Endothelial cell (in vitro differentiated cells): ENCODE measurements around the gene DMPK. TPM values are rescaled to one million over a fixed set of nuclear protein-coding genes. Genes with fewer than 3 reads are reported as not detected.
A peak's percentile ranks its signal among the peaks of the same experiment; 100 is the strongest.

Source experiments
- DNase-seq: peaks from one replicate; pipeline ENCODE4 v3.0.0; 2021; ENCODE audit warnings: low spot score
- H3K27ac Mint-ChIP-seq: one replicate; pipeline ENCODE4 v1.8.0; 2021; ENCODE audit warnings: mixed read lengths, inconsistent platforms; ENCODE audit not compliant: unreplicated experiment
- H3K27me3 Mint-ChIP-seq: one replicate; pipeline ENCODE4 v1.8.0; 2021; ENCODE audit warnings: mild to moderate bottlenecking, moderate library complexity, mixed read lengths, inconsistent platforms; ENCODE audit not compliant: unreplicated experiment
- H3K36me3 Mint-ChIP-seq: one replicate; pipeline ENCODE4 v1.8.0; 2021; ENCODE audit warnings: mild to moderate bottlenecking, low read depth, mixed read lengths, inconsistent platforms; ENCODE audit not compliant: unreplicated experiment
- H3K4me1 Mint-ChIP-seq: one replicate; pipeline ENCODE4 v1.8.0; 2021; ENCODE audit warnings: mild to moderate bottlenecking, mixed read lengths, inconsistent platforms; ENCODE audit not compliant: unreplicated experiment
- H3K4me3 Mint-ChIP-seq: one replicate; pipeline ENCODE4 v1.8.0; 2021; ENCODE audit warnings: mild to moderate bottlenecking, mixed read lengths, inconsistent platforms; ENCODE audit not compliant: unreplicated experiment
- H3K9me3 Mint-ChIP-seq: one replicate; pipeline ENCODE4 v1.8.0; 2021; ENCODE audit warnings: mixed read lengths, inconsistent platforms; ENCODE audit not compliant: unreplicated experiment
- total RNA-seq: library from RNA; stranded (reverse); fragmentation: NEBNext Ultra II Directional; extraction: Animal tissue kit (Norgen Biotek cat#: 25700); gene quantifications from one replicate; pipeline ENCODE4 v1.2.1, GENCODE V29; 2021; ENCODE audit not compliant: unreplicated experiment
- TF ChIP-seq, protein P1 (sequence below): fragments of 200-600 bp; sonication (generic); IDR thresholded peaks from one replicate; pipeline ENCODE4 v1.5.0; 2021; ENCODE audit warnings: antibody characterized with exemption; ENCODE audit not compliant: unreplicated experiment

The DMPK gene
- total RNA-seq, 1 donor from 2014 or later: 80.3 TPM

DNA sequence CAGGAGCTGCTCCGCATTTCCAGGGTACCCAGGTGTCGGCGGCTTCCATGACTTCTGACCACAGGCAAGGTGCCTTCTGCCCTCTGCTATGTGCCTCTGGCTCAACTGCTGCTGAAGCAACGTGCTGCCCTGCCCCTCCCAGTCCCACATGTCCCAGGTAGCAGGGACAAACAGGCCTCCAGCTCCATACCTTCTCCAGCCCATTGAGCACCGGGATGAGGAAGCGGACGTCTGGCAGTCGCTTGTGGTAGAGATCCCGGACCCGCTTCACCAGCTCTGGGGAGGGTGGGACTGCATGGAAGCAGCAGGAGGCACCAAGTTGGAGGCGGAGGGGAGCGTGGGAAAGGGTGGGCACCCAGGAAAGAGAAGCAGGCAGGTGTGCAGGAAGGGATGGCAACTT, 40.9 kb upstream of the DMPK start:
- peaks cover 3% of the 10 kb centered on the region for H3K4me1 Mint-ChIP-seq
- DNase-seq: no peak
- no peak overlapping the region for H3K4me3 Mint-ChIP-seq
- peaks cover 18% of the 10 kb centered on the region for H3K36me3 Mint-ChIP-seq
- no peak overlapping the region for H3K27ac Mint-ChIP-seq
- TF ChIP-seq, protein P1, sequence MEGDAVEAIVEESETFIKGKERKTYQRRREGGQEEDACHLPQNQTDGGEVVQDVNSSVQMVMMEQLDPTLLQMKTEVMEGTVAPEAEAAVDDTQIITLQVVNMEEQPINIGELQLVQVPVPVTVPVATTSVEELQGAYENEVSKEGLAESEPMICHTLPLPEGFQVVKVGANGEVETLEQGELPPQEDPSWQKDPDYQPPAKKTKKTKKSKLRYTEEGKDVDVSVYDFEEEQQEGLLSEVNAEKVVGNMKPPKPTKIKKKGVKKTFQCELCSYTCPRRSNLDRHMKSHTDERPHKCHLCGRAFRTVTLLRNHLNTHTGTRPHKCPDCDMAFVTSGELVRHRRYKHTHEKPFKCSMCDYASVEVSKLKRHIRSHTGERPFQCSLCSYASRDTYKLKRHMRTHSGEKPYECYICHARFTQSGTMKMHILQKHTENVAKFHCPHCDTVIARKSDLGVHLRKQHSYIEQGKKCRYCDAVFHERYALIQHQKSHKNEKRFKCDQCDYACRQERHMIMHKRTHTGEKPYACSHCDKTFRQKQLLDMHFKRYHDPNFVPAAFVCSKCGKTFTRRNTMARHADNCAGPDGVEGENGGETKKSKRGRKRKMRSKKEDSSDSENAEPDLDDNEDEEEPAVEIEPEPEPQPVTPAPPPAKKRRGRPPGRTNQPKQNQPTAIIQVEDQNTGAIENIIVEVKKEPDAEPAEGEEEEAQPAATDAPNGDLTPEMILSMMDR: no peak
- H3K9me3 Mint-ChIP-seq: no peaks in the 10 kb centered on the region
- H3K27me3 Mint-ChIP-seq: peaks cover 24% of the 10 kb centered on the region

DNA sequence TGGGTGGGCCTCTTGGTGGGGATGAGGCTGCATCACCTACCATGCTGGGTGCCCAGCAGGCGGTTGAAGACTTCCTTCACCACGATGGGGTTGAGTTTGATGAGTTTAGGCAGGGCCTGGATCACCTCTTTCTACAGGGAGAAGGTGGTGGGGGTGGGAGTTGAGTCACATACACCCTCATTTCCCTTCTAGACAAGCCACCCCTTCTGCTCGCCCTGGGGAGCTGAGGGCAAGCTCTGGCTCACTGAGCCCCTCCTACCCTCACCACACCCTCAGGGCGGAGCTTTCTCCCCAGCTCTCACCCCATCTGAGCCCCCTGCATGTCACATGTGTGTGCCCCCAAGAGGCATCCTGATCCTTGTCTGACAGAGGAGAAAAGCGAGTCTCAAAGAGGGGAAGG, 40.4 kb upstream of the DMPK start:
- peaks cover 14% of the 10 kb centered on the region for H3K36me3 Mint-ChIP-seq
- H3K4me1 Mint-ChIP-seq: peaks cover 3% of the 10 kb centered on the region
- no peaks in the 10 kb centered on the region for H3K9me3 Mint-ChIP-seq
- H3K27me3 Mint-ChIP-seq: peaks cover 21% of the 10 kb centered on the region
- TF ChIP-seq, protein P1: no peak
- no peak overlapping the region for H3K27ac Mint-ChIP-seq
- no peak for DNase-seq
- H3K4me3 Mint-ChIP-seq: no peak overlapping the region

DNA sequence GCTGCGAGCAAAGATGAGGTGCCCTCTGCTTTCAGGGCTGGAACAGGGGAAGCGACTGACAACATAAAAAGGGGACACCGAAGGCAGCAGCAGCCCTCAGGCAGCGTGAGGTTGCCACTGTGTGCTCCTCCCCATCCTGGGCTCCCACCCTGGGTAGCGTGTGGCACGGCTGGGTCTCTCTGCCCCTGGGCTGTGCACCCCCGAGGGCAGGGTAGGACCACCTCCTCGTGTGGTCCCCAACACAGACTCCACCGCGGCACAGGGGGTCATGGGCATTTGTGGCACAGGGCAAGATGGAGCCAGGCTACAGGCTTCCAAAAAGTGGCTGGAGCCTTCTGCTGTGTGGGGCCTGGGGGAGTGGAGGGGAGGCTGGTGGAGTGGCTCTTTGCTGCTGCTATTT, 39.3 kb upstream of the DMPK start:
- H3K27ac Mint-ChIP-seq: no peak overlapping the region
- no peak for DNase-seq
- peaks cover 3% of the 10 kb centered on the region for H3K4me1 Mint-ChIP-seq
- H3K4me3 Mint-ChIP-seq: peak overlapping the region; percentile 14
- H3K27me3 Mint-ChIP-seq: peaks cover 19% of the 10 kb centered on the region
- H3K36me3 Mint-ChIP-seq: peaks cover 9% of the 10 kb centered on the region
- H3K9me3 Mint-ChIP-seq: no peaks in the 10 kb centered on the region
- TF ChIP-seq, protein P1: no peak

DNA sequence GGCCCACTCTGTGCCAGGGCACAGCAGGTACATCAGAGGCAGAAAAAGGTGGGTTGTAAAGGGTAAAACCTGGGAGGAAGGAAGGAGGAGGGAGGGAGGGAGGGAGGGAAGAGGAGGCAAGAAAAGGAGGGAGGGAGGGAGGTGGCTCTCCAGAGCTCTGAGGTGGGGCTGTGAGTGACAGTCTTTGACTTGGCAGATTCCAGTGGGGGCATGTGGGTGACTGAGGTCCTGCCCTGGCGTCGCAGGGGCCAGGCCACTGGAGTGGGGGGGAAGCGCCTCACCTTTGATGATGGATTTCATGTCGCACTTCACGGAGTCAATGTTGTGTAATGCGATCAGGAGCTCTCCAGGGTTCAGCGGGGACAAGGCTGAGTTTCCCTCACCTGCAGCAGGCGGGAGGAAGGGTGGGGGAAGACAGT, 38.8 kb upstream of the DMPK start:
- H3K4me1 Mint-ChIP-seq: peaks cover 3% of the 10 kb centered on the region
- peaks cover 19% of the 10 kb centered on the region for H3K27me3 Mint-ChIP-seq
- H3K27ac Mint-ChIP-seq: no peak overlapping the region
- no peaks in the 10 kb centered on the region for H3K9me3 Mint-ChIP-seq
- peaks cover 9% of the 10 kb centered on the region for H3K36me3 Mint-ChIP-seq
- DNase-seq: no peak
- TF ChIP-seq, protein P1: no peak
- H3K4me3 Mint-ChIP-seq: peak overlapping the region; percentile 14

DNA sequence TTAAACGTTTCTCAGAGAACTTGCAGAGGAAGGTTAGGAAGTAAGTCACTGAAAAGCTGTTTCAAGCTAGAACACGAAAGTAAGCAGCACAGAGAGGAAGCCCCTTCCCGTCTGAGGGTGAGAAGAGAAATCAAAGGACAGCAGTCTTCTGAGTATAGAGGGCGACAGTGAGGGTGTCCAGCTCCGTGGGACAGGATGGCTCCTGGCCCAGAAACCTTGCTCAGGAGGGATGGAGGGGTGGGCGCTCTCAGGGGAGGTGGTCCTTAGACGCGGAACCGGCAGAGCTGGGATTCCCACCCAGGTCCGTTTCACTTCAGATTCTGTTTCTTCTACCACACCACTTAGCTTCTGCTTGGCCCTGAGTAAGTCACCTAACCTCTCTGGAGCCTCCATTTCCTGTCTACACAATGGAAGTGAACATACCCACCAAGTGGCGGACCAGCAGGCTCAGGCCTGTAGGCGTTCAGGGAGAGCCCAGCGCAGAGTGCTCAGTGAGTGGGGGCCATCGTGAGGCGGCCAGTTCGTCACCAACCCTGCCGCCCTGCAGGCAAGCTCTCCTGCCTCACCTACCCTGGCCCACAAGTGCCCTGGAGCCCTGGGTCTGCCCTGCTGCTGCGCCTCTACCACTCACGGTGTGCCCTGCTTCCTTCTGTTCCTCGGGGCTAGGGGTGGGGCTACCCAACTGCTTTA, 38.3 kb upstream of the DMPK start:
- H3K4me3 Mint-ChIP-seq: no peak overlapping the region
- peaks cover 3% of the 10 kb centered on the region for H3K4me1 Mint-ChIP-seq
- H3K27ac Mint-ChIP-seq: no peak overlapping the region
- peaks cover 16% of the 10 kb centered on the region for H3K27me3 Mint-ChIP-seq
- H3K9me3 Mint-ChIP-seq: no peaks in the 10 kb centered on the region
- TF ChIP-seq, protein P1: no peak
- no peak for DNase-seq
- H3K36me3 Mint-ChIP-seq: peaks cover 7% of the 10 kb centered on the region
